Measurements from ENCODE around the gene LAMB4. TPM values are rescaled to one million over a fixed set of nuclear protein-coding genes. Genes with fewer than 3 reads are reported as not detected.

Gene LAMB4
- total RNA-seq, 2 donors from 2014 or later = not detected

- no peaks in the 10 kb centered on the region for H3K27me3 Mint-ChIP-seq
- no peaks in the 10 kb centered on the region for H3K36me3 Mint-ChIP-seq (ENCODE audit: low read depth)
- H3K27ac Mint-ChIP-seq = no peak overlapping the region
- H3K4me1 Mint-ChIP-seq = no peaks in the 10 kb centered on the region
- no peaks in the 10 kb centered on the region for H3K9me3 ChIP-seq (ENCODE audit: control insufficient read depth, low read length, poor library complexity, severe bottlenecking)
- DNase-seq = no peak
- no peak for ATAC-seq
- H3K4me3 Mint-ChIP-seq = no peak overlapping the region
Observed at GRCh38 chr7:108078691-108079090, 51.5 kb downstream of the LAMB4 start.

- no peaks in the 10 kb centered on the region for H3K27me3 Mint-ChIP-seq
- no peaks in the 10 kb centered on the region for H3K36me3 Mint-ChIP-seq (ENCODE audit: low read depth)
- ATAC-seq = no peak
- H3K4me1 Mint-ChIP-seq = no peaks in the 10 kb centered on the region
- H3K4me3 Mint-ChIP-seq = no peak overlapping the region
- no peak overlapping the region for H3K27ac Mint-ChIP-seq
- no peak for DNase-seq
- no peaks in the 10 kb centered on the region for H3K9me3 ChIP-seq (ENCODE audit: control insufficient read depth, low read length, poor library complexity, severe bottlenecking)
Observed at GRCh38 chr7:108078211-108078673, 51.9 kb downstream of the LAMB4 start.

DNA sequence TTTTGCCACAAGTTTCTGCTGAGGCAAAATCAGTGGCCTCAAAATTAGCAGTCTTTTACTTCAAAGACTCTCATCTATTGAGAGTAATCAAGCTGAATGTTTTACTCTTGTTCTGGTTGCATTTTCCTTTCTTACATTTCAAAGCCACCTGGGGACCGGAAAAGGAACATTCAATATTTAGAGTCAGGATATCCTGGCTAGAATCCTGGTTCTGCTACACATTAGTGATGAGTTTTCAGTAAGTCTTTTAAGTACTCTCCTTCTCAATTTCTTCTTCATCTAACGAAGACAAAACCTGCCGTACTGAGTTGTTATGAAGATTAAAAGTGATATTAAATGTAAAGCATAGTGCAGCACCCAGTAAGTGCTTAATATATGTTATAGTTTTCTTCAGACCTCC is 52.5 kb downstream of the LAMB4 start:
- Mint-ChIP-seq H3K27me3 (no peaks in the 10 kb centered on the region), H3K4me3 (no peak overlapping the region), H3K27ac (no peak overlapping the region), H3K4me1 (no peaks in the 10 kb centered on the region), H3K36me3 (ENCODE audit: low read depth) (no peaks in the 10 kb centered on the region)
- no peak for ATAC-seq
- H3K9me3 ChIP-seq (ENCODE audit: control insufficient read depth, low read length, poor library complexity, severe bottlenecking) = no peaks in the 10 kb centered on the region
- no peak for DNase-seq

DNA sequence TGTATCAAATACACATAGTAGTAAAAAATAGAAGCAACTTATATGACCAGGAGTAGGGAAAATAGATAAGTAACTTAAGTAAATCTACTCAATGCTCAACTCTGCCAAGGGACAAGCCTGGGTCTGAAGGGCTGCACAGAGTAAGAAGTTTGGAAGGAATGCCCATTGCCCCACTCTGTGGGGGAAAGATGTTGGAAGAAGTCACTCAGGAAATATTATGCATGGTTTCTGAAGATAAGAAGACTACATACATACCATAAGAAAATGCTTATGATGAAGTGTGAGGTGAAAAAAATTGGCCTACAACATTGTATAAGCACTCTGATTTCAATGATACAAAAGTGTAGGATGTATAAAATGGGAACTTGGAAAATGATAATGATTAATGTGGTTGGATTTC is 54.0 kb downstream of the LAMB4 start:
- H3K27ac Mint-ChIP-seq = no peak overlapping the region
- no peaks in the 10 kb centered on the region for H3K4me1 Mint-ChIP-seq
- DNase-seq (no peak), ATAC-seq (no peak)
- H3K27me3 Mint-ChIP-seq = no peaks in the 10 kb centered on the region
- H3K36me3 Mint-ChIP-seq (ENCODE audit: low read depth) = no peaks in the 10 kb centered on the region
- no peaks in the 10 kb centered on the region for H3K9me3 ChIP-seq (ENCODE audit: control insufficient read depth, low read length, poor library complexity, severe bottlenecking)
- H3K4me3 Mint-ChIP-seq = no peak overlapping the region

DNA sequence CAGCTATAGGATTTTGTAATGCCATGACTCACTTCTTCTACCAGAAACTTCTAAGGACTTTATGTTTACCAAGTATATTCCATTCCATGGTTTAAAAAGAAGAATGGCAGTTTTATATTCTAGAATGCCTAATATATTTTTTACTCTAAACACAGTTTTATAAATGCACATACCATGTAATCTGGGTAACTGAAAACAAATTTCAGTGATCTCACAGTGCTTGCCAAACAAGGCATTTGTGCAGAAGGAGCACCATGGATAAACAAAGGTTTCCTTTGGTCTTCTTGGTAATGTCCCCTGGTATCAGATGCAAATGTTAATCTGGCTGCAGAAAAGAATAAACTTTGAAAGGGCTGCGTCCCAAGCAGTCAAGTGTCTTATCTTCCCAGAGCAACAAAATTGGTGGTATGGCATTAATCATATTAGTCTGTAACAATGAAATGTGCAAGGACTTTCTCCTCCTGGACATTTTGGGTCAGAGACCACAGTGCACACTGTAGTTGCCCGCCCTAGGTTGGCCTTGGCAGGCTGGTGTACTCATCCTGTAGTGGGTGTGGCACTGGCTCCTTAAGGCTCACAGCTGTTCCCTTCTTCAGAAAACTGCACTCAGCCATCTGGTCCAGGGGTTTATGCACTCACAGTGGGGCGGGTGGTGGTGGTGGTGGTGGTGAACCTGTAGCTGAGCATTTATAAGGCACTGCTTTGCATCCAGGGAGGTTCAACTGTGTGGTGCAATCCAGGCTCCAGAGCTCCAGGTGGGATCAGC is 56.7 kb downstream of the LAMB4 start:
- H3K27me3 Mint-ChIP-seq = no peaks in the 10 kb centered on the region
- ATAC-seq = no peak
- no peak overlapping the region for H3K27ac Mint-ChIP-seq
- no peak for DNase-seq
- no peak overlapping the region for H3K4me3 Mint-ChIP-seq
- no peaks in the 10 kb centered on the region for H3K9me3 ChIP-seq (ENCODE audit: control insufficient read depth, low read length, poor library complexity, severe bottlenecking)
- H3K36me3 Mint-ChIP-seq (ENCODE audit: low read depth) = no peaks in the 10 kb centered on the region
- H3K4me1 Mint-ChIP-seq = no peaks in the 10 kb centered on the region

DNA sequence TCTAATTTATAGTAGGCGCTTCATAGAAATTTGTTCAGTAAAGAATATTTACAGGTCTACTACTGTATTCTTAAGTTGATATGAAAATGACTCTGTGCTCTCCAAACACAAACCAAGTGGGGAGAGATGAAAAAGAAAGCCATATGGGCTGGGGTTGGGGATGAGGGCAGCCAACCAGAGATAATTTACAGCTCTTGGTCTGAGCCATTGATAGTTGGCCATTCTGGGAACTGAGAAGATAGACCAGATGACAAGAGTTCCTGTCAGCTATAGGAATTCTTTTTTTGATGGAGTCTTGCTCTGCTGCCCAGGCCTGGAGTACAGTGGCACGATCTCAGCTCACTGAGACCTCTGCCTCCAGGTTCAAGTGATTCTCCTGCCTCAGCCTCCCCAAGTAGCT is 57.4 kb downstream of the LAMB4 start:
- DNase-seq (no peak), ATAC-seq (no peak)
- Mint-ChIP-seq H3K36me3 (ENCODE audit: low read depth) (no peaks in the 10 kb centered on the region), H3K27ac (no peak overlapping the region), H3K4me1 (no peaks in the 10 kb centered on the region), H3K27me3 (no peaks in the 10 kb centered on the region), H3K4me3 (no peak overlapping the region)
- no peaks in the 10 kb centered on the region for H3K9me3 ChIP-seq (ENCODE audit: control insufficient read depth, low read length, poor library complexity, severe bottlenecking)

DNA sequence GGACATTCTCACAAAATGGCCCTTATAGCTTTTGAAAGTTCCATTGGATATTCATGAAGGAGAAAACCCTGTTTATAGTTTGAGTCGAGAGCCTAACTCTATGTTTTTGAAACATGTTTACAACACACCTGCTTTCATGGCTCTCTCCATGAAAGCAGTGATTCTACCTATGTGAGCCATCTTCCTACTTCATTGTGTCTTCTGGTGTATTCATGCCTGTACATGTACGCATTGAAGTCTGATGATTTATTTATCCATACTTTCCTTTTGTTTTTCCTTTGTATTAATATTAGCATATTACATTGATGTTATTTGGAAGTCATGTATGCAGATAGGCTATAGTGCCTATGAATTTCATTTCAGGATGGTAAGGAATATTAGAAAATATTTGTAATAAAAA is 58.0 kb downstream of the LAMB4 start:
- no peak overlapping the region for H3K4me3 Mint-ChIP-seq
- no peaks in the 10 kb centered on the region for H3K36me3 Mint-ChIP-seq (ENCODE audit: low read depth)
- H3K27ac Mint-ChIP-seq = no peak overlapping the region
- H3K4me1 Mint-ChIP-seq = no peaks in the 10 kb centered on the region
- H3K27me3 Mint-ChIP-seq = no peaks in the 10 kb centered on the region
- DNase-seq = no peak
- H3K9me3 ChIP-seq (ENCODE audit: control insufficient read depth, low read length, poor library complexity, severe bottlenecking) = no peaks in the 10 kb centered on the region
- ATAC-seq = no peak

DNA sequence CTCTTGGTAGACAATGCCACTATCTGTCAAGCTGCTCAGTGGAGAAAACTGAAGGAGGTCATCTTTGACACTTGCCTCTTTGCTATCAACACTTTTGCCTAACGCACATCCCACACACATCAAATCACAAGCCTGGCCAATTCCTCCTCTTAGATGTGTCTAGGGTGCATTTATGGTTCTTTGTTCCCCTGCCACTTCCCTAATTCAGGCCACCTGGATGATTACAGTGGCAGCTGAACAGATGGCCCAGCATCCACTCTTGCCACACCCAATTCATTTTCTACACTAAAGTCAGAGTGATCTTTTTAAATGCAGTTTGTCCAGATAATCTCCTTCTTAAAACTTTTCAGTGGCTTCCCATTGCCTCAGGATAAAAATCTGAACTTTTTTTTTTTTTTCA is 58.6 kb downstream of the LAMB4 start:
- Mint-ChIP-seq H3K4me1 (no peaks in the 10 kb centered on the region), H3K27ac (no peak overlapping the region), H3K36me3 (ENCODE audit: low read depth) (no peaks in the 10 kb centered on the region), H3K27me3 (no peaks in the 10 kb centered on the region), H3K4me3 (no peak overlapping the region)
- DNase-seq (no peak), ATAC-seq (no peak)
- H3K9me3 ChIP-seq (ENCODE audit: control insufficient read depth, low read length, poor library complexity, severe bottlenecking) = no peaks in the 10 kb centered on the region

- H3K4me3 Mint-ChIP-seq = no peak overlapping the region
- no peak for DNase-seq
- no peaks in the 10 kb centered on the region for H3K4me1 Mint-ChIP-seq
Observed at GRCh38 chr7:108069646-108070045, 60.5 kb downstream of the LAMB4 start.

DNA sequence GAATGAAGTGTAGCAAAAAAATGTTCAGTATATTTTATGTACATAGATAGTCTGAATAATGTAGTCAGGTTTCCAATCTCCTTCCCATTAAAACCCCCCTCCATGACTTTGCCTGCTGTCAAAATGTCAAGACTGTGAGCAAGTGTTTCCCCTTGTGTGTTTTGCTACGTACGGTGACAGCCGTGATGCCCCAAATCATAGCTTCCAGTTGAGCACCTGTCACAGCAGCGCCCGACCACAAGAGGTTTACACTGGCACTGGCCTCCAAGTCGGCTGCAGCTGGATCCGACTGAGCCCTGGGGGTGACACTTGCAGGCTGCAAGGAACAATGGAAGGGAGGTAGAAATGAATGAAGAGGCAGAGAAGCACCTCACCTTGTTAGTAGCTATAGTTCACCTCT is 62.3 kb downstream of the LAMB4 start:
- H3K4me3 Mint-ChIP-seq = no peak overlapping the region

More at GRCh38 chr7:108069646-108070045, 60.5 kb downstream of the LAMB4 start:
- H3K9me3 ChIP-seq (ENCODE audit: control insufficient read depth, low read length, poor library complexity, severe bottlenecking) = no peaks in the 10 kb centered on the region
- Mint-ChIP-seq H3K36me3 (ENCODE audit: low read depth) (no peaks in the 10 kb centered on the region), H3K27me3 (no peaks in the 10 kb centered on the region), H3K27ac (no peak overlapping the region)
- no peak for ATAC-seq

GRCh38 chr7:108066486-108066885 is 63.7 kb downstream of the LAMB4 start:
- DNase-seq (no peak), ATAC-seq (no peak)
- H3K4me3 Mint-ChIP-seq = no peak overlapping the region
- no peaks in the 10 kb centered on the region for H3K4me1 Mint-ChIP-seq
- H3K36me3 Mint-ChIP-seq (ENCODE audit: low read depth) = peaks cover 2% of the 10 kb centered on the region
- peaks cover 8% of the 10 kb centered on the region for H3K27me3 Mint-ChIP-seq
- no peak overlapping the region for H3K27ac Mint-ChIP-seq
- no peaks in the 10 kb centered on the region for H3K9me3 ChIP-seq (ENCODE audit: control insufficient read depth, low read length, poor library complexity, severe bottlenecking)

More for the DNA sequence above, 62.3 kb downstream of the LAMB4 start:
- Mint-ChIP-seq H3K27ac (no peak overlapping the region), H3K4me1 (no peaks in the 10 kb centered on the region), H3K36me3 (ENCODE audit: low read depth) (peaks cover 2% of the 10 kb centered on the region), H3K27me3 (peaks cover 4% of the 10 kb centered on the region)
- ATAC-seq (no peak), DNase-seq (no peak)
- H3K9me3 ChIP-seq (ENCODE audit: control insufficient read depth, low read length, poor library complexity, severe bottlenecking) = no peaks in the 10 kb centered on the region

GRCh38 chr7:108063520-108063933 is 66.6 kb downstream of the LAMB4 start:
- Mint-ChIP-seq H3K4me1 (no peaks in the 10 kb centered on the region), H3K4me3 (no peak overlapping the region), H3K27ac (no peak overlapping the region), H3K27me3 (peaks cover 28% of the 10 kb centered on the region), H3K36me3 (ENCODE audit: low read depth) (peaks cover 2% of the 10 kb centered on the region)
- DNase-seq (no peak), ATAC-seq (no peak)
- no peaks in the 10 kb centered on the region for H3K9me3 ChIP-seq (ENCODE audit: control insufficient read depth, low read length, poor library complexity, severe bottlenecking)

GRCh38 chr7:108062250-108063014 is 67.7 kb downstream of the LAMB4 start:
- Mint-ChIP-seq H3K4me1 (no peaks in the 10 kb centered on the region), H3K27ac (no peak overlapping the region), H3K4me3 (no peak overlapping the region), H3K36me3 (ENCODE audit: low read depth) (peaks cover 2% of the 10 kb centered on the region), H3K27me3 (peaks cover 28% of the 10 kb centered on the region)
- no peak for DNase-seq
- H3K9me3 ChIP-seq (ENCODE audit: control insufficient read depth, low read length, poor library complexity, severe bottlenecking) = no peaks in the 10 kb centered on the region
- no peak for ATAC-seq
